IMR-90 (cell line): ENCODE data around the gene PARD3. TPM values are rescaled to one million over a fixed set of nuclear protein-coding genes. Genes with fewer than 3 reads are reported as not detected.

Experiments
- ATAC-seq: fragments of 200-7000 bp; cut with Tn5 transposase; 2 replicates; pipeline ENCODE4 v1.9.1; 2020; ENCODE audit warnings: low read depth, mild to moderate bottlenecking, moderate library complexity
- BruUV-seq: library from RNA; stranded (reverse); fragments of 400-500 nt; replicated peaks from 2 replicates; lab custom pipeline; 2021; lab: Mats Ljungman, UMichigan
- CTCF ChIA-PET: fragments of 300-600 bp; formaldehyde crosslinking; extraction: SDS; loops from one replicate; lab custom pipeline; 2021; ENCODE audit warnings: antibody characterized with exemption; lab: Yijun Ruan, JAX
- POLR2A ChIA-PET: fragments of 300-600 bp; sonication (Branson Sonifier 250); formaldehyde crosslinking; loops from one replicate; lab custom pipeline; 2022; ENCODE audit warnings: antibody characterized with exemption; ENCODE audit not compliant: unreplicated experiment; lab: Charles Lee
- DNase-seq: peaks from one replicate; pipeline ENCODE4 v3.0.0; 2013
- H2AFZ ChIP-seq: replicated peaks from 2 replicates; pipeline ENCODE3; 2013; ENCODE audit warnings: low read length, mild to moderate bottlenecking; ENCODE audit not compliant: poor library complexity
- H2AK5ac ChIP-seq: 2 replicates; pipeline ENCODE4 v1.6.1; 2013; ENCODE audit warnings: low read depth, low read length, inconsistent platforms
- H2AK9ac ChIP-seq: replicated peaks from 2 replicates; pipeline ENCODE3; 2013; ENCODE audit warnings: mild to moderate bottlenecking, low read depth, low read length, moderate library complexity; ENCODE audit not compliant: poor library complexity
- H2BK120ac ChIP-seq: 2 replicates; pipeline ENCODE4 v1.6.1; 2013; ENCODE audit warnings: low read depth, low read length, inconsistent platforms
- H2BK15ac ChIP-seq: 3 replicates; pipeline ENCODE4 v1.6.1; 2013; ENCODE audit warnings: low read depth, low read length, inconsistent platforms
- H2BK20ac ChIP-seq: 2 replicates; pipeline ENCODE4 v1.6.1; 2013; ENCODE audit warnings: low read depth, mild to moderate bottlenecking, inconsistent platforms, low read length, moderate library complexity
- H2BK5ac ChIP-seq: 2 replicates; pipeline ENCODE4 v1.6.1; 2013; ENCODE audit warnings: mild to moderate bottlenecking, low read depth, low read length, inconsistent platforms; ENCODE audit not compliant: poor library complexity, severe bottlenecking
- H3K14ac ChIP-seq: replicated peaks from 2 replicates; pipeline ENCODE4 v1.6.1; 2013; ENCODE audit warnings: low read depth, low read length, inconsistent platforms
- H3K18ac ChIP-seq: 2 replicates; pipeline ENCODE4 v1.6.1; 2013; ENCODE audit warnings: low read depth, low read length, control low read depth
- H3K23ac ChIP-seq: 2 replicates; pipeline ENCODE4 v1.6.1; 2013; ENCODE audit warnings: low read depth, low read length, inconsistent platforms
- H3K27ac ChIP-seq: 2 replicates; pipeline ENCODE4 v1.5.1; 2013; ENCODE audit warnings: mild to moderate bottlenecking, control low read depth, low read length; ENCODE audit not compliant: insufficient read depth
- H3K27me3 ChIP-seq: 2 replicates; pipeline ENCODE4 v1.6.1; 2013; ENCODE audit warnings: low read length; ENCODE audit not compliant: control insufficient read depth, insufficient read depth
- H3K36me3 ChIP-seq: 2 replicates; pipeline ENCODE4 v1.6.1; 2013; ENCODE audit warnings: low read length, mixed read lengths; ENCODE audit not compliant: control insufficient read depth, insufficient read depth
- H3K4ac ChIP-seq: 2 replicates; pipeline ENCODE4 v1.6.1; 2013; ENCODE audit warnings: low read depth, low read length, inconsistent platforms
- H3K4me1 ChIP-seq: 2 replicates; pipeline ENCODE4 v1.6.1; 2013; ENCODE audit warnings: low read length, mixed read lengths; ENCODE audit not compliant: control insufficient read depth, insufficient read depth
- H3K4me2 ChIP-seq: 2 replicates; pipeline ENCODE4 v1.6.1; 2013; ENCODE audit warnings: low read depth, mild to moderate bottlenecking, control low read depth, low read length, moderate library complexity
- H3K4me3 ChIP-seq: 2 replicates; pipeline ENCODE4 v1.5.1; 2013; ENCODE audit warnings: low read depth, mild to moderate bottlenecking, control low read depth, low read length, moderate library complexity; ENCODE audit not compliant: insufficient read depth
- H3K56ac ChIP-seq: 2 replicates; pipeline ENCODE4 v1.6.1; 2013; ENCODE audit warnings: low read length, inconsistent platforms; ENCODE audit not compliant: insufficient read depth; ENCODE audit errors: extremely low read depth
- H3K79me1 ChIP-seq, 2 experiments: 2 replicates each; pipeline ENCODE4 v1.6.1; 2013; ENCODE audit warnings: low read length in 2 of 2, inconsistent platforms in 1 of 2, low read depth in 1 of 2
- H3K9ac ChIP-seq: 2 replicates; pipeline ENCODE4 v1.6.1; 2013; ENCODE audit warnings: low read depth, low read length, control low read depth
- H3K9me1 ChIP-seq: 2 replicates; pipeline ENCODE4 v1.6.1; 2013; ENCODE audit warnings: low read length, inconsistent platforms; ENCODE audit not compliant: insufficient read depth
- H3K9me3 ChIP-seq: 2 replicates; pipeline ENCODE4 v1.6.1; 2013; ENCODE audit warnings: low read length; ENCODE audit not compliant: control insufficient read depth, insufficient read depth
- H4K20me1 ChIP-seq: 2 replicates; pipeline ENCODE4 v1.6.1; 2013; ENCODE audit warnings: low read length, inconsistent platforms; ENCODE audit not compliant: insufficient read depth
- H4K5ac ChIP-seq: 2 replicates; pipeline ENCODE4 v1.6.1; 2013; ENCODE audit warnings: mild to moderate bottlenecking, low read depth, low read length, control low read depth
- H4K8ac ChIP-seq, 2 experiments: 2 replicates each; pipeline ENCODE4 v1.6.1; 2013; ENCODE audit warnings: low read depth in 2 of 2, low read length in 2 of 2, control low read depth in 1 of 2, inconsistent platforms in 1 of 2
- H4K91ac ChIP-seq: 2 replicates; pipeline ENCODE4 v1.6.1; 2013; ENCODE audit warnings: low read depth, low read length, inconsistent platforms; ENCODE audit not compliant: insufficient read depth
- FOS ChIP-seq: fragments of 150-350 bp; IDR thresholded peaks from 2 replicates; pipeline ENCODE4 v1.6.1; 2016; ENCODE audit warnings: low read depth, low read length
- MAFK ChIP-seq: IDR thresholded peaks from 2 replicates; pipeline ENCODE4 v1.6.1; 2012; ENCODE audit warnings: low read depth, low read length, improper control_type of control experiment
- MXI1 ChIP-seq: IDR thresholded peaks from 2 replicates; pipeline ENCODE4 v1.6.1; 2012; ENCODE audit warnings: low read depth, mild to moderate bottlenecking, low read length, moderate library complexity, borderline replicate concordance
- NFE2L2 ChIP-seq: fragments of 150-350 bp; IDR thresholded peaks from 2 replicates; pipeline ENCODE4 v1.6.1; 2016; ENCODE audit warnings: low read depth, mild to moderate bottlenecking, low read length
- WGBS, 2 experiments: methylation state at CpG; one replicate each; pipeline versions ENCODE4 v1.1.5 to v1.1.7; 2013; ENCODE audit warnings: missing lambda C conversion rate in 2 of 2; ENCODE audit not compliant: insufficient read length in 1 of 2; ENCODE audit errors: extremely low coverage in 2 of 2; 5-methylcytosine and 5-hydroxymethylcytosine counted together
- dilution Hi-C: fragments of 300-500 bp; cut with HindIII; formaldehyde crosslinking; loops from one replicate; pipeline ENCODE4 v1.14.3; 2018; ENCODE audit warnings: low sequenced_read_pairs; ENCODE audit not compliant: unreplicated experiment
- in situ Hi-C: fragments of 300-500 bp; cut with MboI; formaldehyde crosslinking; loops from 3 replicates; pipeline ENCODE4 v1.14.3; 2019; ENCODE audit warnings: low sequenced_read_pairs, inconsistent platforms, mixed read lengths
- intact Hi-C: fragments of 100-400 bp; cut with micrococcal nuclease; formaldehyde crosslinking; loops from 2 replicates; pipeline ENCODE4 v1.10.0; 2022
- polyA plus RNA-seq, 3 experiments: library from polyadenylated mRNA; depleted of rRNA; stranded (reverse); fragments of >200 nt; gene quantifications; 2 replicates each; pipeline ENCODE4 v1.2.3, GENCODE V29; 2012; ENCODE audit warnings: low replicate concordance in 1 of 3
- total RNA-seq: library from RNA; depleted of rRNA; stranded (reverse); fragments of >200 nt; gene quantifications from 2 replicates; pipeline ENCODE4 v1.2.3, GENCODE V29; 2012

The PARD3 gene
- total and polyA plus RNA-seq, 2 of the 4 experiments (the other 2 are of a cell fraction) = 14.6 to 37.5 TPM

DNA sequence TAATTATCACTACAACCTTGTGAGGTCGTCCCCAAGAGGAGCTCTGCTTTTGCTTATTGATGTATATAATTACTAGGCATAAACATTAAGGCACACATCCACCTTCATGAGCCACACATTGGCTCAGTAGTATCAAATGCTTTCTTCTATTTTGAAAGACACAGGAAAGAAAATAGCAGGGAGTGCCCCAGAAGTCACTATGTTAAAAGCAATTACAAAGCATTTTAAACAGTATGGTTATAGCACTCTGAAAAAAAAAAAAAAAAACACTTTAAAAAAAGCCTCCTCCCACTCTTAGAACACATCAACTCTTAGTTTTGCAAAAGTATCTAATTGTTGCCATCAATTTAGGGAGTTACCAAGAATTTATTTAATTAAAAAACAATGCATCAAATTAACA lies 474.2 kb downstream of the PARD3 start:
- TF ChIP-seq FOS (no peak), MAFK (no peak), NFE2L2 (no peak), MXI1 (no peak)
- H2AK5ac ChIP-seq = no peak overlapping the region
- no peaks in the 10 kb centered on the region for H3K36me3 ChIP-seq
- 0 out of 2 replicates have a peak overlapping the region, but pooled peaks have one; percentile 42 for H3K23ac ChIP-seq
- H2BK120ac ChIP-seq = no peak overlapping the region
- no peak overlapping the region for H3K4me3 ChIP-seq
- BruUV-seq = no TSS peak
- no peak overlapping the region for H4K91ac ChIP-seq
- no peak overlapping the region for H3K4ac ChIP-seq
- H3K4me1 ChIP-seq = peaks cover 4% of the 10 kb centered on the region
- no peak overlapping the region for H2AFZ ChIP-seq
- no peaks in the 10 kb centered on the region for H3K79me1 ChIP-seq
- no peak overlapping the region for H4K5ac ChIP-seq
- dilution Hi-C loops (no loop called here), intact Hi-C loops (no loop called here), in situ Hi-C loops (no loop called here)
- H3K27me3 ChIP-seq = no peaks in the 10 kb centered on the region
- CTCF ChIA-PET = no interaction called here
- H2AK9ac ChIP-seq = no peak overlapping the region
- no peak for ATAC-seq
- no peak overlapping the region for H3K9ac ChIP-seq
- no peak overlapping the region for H2BK15ac ChIP-seq
- H3K9me1 ChIP-seq = no peaks in the 10 kb centered on the region
- no peak overlapping the region for H2BK20ac ChIP-seq
- H3K9me3 ChIP-seq = no peaks in the 10 kb centered on the region
- H4K8ac ChIP-seq = no peak overlapping the region
- no peak overlapping the region for H3K27ac ChIP-seq
- H2BK5ac ChIP-seq = no peak overlapping the region
- no peak for DNase-seq
- no peak overlapping the region for H3K14ac ChIP-seq
- no peak overlapping the region for H3K56ac ChIP-seq
- POLR2A ChIA-PET = no interaction called here
- no CpG with 5 or more reads among the region's 1 CpG for WGBS, 2 experiments
- H4K20me1 ChIP-seq = no peaks in the 10 kb centered on the region
- H3K4me2 ChIP-seq = no peak overlapping the region
- no peak overlapping the region for H3K18ac ChIP-seq
